ENCODE data around the gene EPN2.
A peak's percentile ranks its signal among the peaks of the same experiment; 100 is the strongest.

GRCh38 chr17:19378416-19379360, 141.5 kb downstream of the EPN2 start, which contains the start of gene MAPK7:
- no peak for TF ChIP-seq CTCF (IDR thresholded peaks at IDR 0.05)
- peak in 1 of 2 donors; percentile 18 for TF ChIP-seq POLR2A (IDR thresholded peaks at IDR 0.05)
